ENCODE data around the gene GPATCH8.

- TF ChIP-seq CTCF (conservative IDR thresholded peaks at IDR 0.05 in 1 of 2, IDR thresholded peaks at IDR 0.05 in 1 of 2; ENCODE audit: extremely low read depth in 1 of 2, insufficient read depth in 1 of 2, low read depth in 1 of 2, low read length in 2 of 2) (no peak), EZH2 (IDR thresholded peaks at IDR 0.05; ENCODE audit: borderline replicate concordance, low read length) (no peak)
Observed at GRCh38 chr17:44375196-44376017, 127.8 kb downstream of the GPATCH8 start.

Data from mammary epithelial cell (primary cell).